Ishikawa (cell line): Measurements from ENCODE around the gene ISCA2.

Experiments used
- EP300 ChIP-seq: IDR thresholded peaks from 2 replicates; pipeline ENCODE4 v1.6.1; 2012; ENCODE audit warnings: borderline replicate concordance
- FOXM1 ChIP-seq: IDR thresholded peaks from 2 replicates; pipeline ENCODE4 v1.6.1; 2012; ENCODE audit warnings: low read depth, borderline replicate concordance
- NFIC ChIP-seq: IDR thresholded peaks from 2 replicates; pipeline ENCODE4 v1.6.1; 2012
- RAD21 ChIP-seq: IDR thresholded peaks from 2 replicates; pipeline ENCODE4 v1.6.1; 2012; ENCODE audit warnings: low read depth
- TCF12 ChIP-seq: IDR thresholded peaks from 2 replicates; pipeline ENCODE4 v1.6.1; 2012; ENCODE audit warnings: low read depth
- TEAD4 ChIP-seq: IDR thresholded peaks from 2 replicates; pipeline ENCODE4 v1.6.1; 2012
- YY1 ChIP-seq: IDR thresholded peaks from 2 replicates; pipeline ENCODE4 v1.6.1; 2012; ENCODE audit warnings: low read depth
- ZBTB7A ChIP-seq: IDR thresholded peaks from 2 replicates; pipeline ENCODE4 v1.6.1; 2012; ENCODE audit warnings: low read depth
- TF ChIP-seq, protein P1 (sequence below): IDR thresholded peaks from 2 replicates; pipeline ENCODE4 v1.6.1; 2012

DNA sequence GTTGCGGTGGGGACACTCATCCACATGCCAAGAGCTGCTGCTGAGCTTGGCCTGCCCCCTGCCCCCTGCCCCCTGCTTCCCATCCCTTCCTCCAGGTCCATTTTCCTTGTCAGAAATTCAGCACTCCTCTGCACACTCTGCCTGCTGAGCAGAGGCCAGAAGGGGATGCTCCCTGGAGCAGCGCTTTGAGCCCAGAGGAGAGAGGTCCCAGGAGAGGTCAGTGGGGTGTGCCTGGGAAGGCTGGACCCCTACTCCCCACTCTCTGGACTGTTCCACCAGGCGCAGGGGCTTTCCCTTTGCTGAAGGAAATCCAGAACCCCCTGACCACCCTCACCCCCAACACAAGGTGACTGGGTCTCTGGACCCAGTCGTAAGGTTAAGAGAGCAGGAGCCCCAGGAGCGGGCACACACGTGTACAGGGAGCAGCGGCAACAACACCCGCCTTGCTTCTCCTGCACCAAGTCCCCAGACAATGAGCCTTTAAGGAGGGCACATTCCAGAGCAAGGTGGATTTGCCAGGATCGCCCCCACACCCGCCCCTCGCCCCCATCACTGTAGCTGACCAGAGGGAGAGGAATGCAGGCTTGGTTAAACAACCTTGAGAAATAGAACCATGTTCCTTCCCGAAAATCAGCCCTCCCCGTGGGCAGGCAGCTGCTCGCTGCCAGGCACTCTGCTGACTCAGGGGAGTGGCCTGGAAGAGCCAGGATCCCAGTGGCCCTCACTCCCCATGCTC is 30.7 kb downstream of the ISCA2 start:
- TF ChIP-seq FOXM1: no peak
- no peak for TF ChIP-seq EP300
- TF ChIP-seq TEAD4: no peak
- TF ChIP-seq, protein P1, sequence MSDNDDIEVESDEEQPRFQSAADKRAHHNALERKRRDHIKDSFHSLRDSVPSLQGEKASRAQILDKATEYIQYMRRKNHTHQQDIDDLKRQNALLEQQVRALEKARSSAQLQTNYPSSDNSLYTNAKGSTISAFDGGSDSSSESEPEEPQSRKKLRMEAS: no peak
- TF ChIP-seq RAD21: no peak
- no peak for TF ChIP-seq YY1
- TF ChIP-seq ZBTB7A: no peak
- TF ChIP-seq TCF12: no peak
- no peak for TF ChIP-seq NFIC
